ENCODE results near the gene MAN2A2.
"Not testable (repeated sequence)": the region's sequence is repeated elsewhere in the genome, so short reads cannot be mapped to it uniquely, and the experiment has no call there.

Gene MAN2A2

DNA sequence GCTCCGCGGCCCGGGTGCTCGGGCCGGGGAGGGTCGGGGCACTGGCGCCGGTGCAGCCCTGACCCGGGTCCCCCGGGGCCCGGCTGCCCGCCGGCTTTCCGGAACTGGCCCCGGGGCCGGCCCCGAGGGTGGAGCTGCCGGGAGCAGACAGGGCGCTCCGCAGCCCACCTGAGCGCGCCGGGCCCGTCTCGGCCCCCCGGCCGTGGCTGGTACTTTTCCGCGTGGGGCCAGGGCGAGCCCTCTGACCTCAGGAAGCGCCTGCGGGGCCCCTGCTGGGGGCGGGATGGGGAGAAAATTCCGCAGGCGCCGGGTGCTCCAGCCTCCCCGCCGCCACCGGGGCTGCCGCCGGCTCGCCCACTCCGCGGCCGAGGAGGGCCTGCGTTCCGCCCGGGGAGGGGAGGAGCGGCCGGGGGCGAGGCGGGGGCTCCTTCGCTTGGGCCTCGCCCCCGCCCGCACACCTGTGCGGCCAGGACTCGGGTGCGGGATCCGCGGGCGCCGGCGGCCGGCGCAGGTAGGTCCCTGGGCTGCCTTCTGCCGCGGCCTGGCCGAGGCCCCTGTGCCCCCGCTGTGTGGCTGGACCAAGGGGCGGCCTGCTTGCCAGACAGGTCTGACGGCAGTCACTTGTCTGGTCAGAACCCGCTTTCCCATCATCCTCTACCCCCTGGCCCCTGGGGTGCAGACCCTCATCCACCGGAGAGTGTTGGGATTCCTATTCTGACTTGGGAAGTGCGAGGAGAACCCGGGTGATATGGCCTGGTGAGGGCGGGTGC is 31.2 kb upstream of the MAN2A2 start:
- no peak for DNase-seq

DNA sequence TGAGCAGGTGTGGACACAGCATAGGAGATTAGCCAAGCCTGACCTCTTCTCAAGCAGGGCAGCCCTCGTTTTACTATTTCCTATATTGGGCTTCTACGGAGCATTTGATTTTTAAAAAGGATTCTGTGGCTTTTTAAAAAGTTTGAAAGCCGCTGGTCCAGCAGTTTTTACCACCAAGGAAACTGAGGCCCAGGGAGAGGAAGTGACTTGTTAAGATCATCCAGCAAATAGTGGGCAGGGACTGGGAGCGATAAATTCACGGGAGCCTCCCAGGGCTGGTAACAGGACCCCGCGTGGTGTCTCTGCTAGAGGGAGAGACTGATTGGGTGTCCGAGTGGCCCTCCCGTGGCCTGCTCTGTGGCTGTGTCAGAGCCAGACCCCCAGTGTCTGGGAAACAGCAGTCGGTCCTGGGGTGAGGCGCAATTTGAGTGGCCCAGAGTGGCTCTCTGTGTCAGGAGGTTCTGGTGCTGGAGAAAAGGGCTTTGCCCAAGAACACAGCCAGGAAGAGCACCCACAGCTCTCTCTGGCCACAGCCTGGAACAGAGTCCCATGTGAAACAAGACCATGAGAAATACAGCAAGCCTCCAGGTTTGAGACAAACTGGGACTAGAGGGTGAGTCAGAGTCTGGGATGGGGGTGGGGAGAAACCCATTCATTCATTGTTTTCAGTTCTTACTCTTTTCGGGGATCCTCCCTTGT is 30.5 kb upstream of the MAN2A2 start:
- no peak for DNase-seq

DNA sequence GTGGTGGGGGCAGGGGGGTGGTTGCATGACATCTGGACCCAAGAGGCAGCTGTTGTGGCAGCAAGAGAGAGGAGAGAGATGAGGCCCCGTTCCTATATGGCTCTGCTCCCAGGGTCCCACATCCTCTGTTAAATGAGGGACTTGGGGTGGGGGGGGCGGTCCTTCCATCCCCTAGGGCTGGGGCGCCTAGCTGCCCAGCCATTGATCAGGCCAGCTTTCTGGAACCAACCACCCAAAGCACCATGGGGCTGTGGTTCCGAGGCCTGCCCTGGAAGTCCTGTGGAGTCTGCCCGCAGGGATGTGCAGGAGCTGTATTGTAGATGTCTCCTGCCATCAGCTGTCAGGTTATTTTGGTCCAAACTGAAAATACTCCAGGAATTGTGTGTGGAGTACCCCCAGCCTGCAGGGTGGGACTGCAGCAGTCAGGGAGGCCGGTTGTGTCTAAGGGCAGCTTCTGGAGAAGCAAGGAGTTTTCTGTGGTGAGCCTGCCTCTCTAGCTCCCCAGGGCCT is 29.6 kb upstream of the MAN2A2 start:
- DNase-seq = no peak

DNA sequence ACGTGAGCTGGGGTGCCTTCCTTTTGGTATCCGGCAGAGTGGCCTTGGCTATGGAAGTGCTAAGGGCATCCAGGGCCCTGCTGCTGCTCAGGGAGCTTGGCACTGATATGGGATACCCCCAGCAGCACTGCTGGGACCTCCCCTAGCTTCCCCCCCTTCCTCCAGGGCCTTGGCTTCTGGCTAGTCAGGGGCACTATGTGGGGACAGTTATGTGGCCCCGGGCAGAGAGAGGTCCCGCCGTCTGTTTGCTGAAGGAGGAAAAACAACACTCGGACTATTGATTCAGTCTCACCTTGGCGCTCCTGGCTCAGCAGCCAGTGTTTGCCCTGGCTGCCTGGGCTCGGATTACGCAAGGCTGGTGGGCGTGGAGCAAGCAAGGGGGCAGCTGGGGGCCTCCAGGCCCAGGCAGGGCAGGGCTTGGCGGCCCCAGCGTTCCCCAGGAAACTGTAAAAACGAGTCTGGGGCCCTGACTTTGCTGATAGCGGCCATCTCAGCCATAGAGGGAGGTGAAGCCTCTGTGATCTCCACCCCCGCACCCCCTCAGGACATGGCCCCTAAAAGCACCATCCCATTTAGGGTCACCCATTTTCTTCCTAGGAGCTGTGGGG is 29.0 kb upstream of the MAN2A2 start:
- no peak for DNase-seq

DNA sequence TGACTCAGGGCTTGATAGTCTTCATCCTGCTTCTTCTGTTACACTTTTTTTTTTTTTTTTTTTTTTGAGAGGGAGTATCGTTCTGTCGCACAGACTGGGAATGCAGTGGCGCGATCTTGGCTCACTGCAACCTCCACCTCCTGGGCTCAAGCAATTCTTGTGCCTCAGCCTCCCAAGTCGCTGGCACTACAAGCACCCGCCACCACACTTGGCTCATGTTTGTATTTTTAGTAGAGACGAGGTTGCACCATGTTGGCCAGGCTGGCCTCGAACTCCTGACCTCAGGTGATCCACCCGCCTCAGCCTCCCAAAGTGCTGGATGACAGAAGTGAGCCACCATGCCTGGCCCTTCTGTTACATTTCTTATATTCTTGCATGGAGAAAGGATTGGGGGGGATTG is 28.1 kb upstream of the MAN2A2 start:
- DNase-seq = not testable (repeated sequence)

DNA sequence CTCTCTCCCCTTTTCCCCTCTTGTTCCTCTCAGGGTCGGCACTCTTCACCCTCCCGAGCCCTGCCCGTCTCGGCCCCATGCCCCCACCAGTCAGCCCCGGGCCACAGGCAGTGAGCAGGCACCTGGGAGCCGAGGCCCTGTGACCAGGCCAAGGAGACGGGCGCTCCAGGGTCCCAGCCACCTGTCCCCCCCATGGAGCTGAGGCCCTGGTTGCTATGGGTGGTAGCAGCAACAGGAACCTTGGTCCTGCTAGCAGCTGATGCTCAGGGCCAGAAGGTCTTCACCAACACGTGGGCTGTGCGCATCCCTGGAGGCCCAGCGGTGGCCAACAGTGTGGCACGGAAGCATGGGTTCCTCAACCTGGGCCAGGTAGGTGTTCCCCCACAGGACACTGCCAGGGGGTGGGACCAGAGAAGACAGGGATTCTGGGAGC is 27.5 kb upstream of the MAN2A2 start:
- no peak for DNase-seq

DNA sequence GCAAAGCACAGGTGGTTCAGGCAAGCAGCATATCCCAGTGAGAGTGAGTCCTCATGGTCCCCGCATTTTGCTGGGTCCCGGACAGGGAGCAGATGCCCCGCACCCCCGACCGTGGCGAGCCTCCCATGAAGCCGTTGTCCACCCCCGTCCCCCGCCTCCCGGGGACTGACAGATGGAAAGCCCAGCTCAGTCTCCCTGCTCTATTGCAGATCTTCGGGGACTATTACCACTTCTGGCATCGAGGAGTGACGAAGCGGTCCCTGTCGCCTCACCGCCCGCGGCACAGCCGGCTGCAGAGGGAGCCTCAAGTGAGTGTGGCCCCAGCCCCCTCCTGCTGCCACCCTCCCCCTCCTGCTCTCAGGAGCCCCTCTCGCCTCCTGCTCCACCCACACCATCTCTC is 27.1 kb upstream of the MAN2A2 start:
- no peak for DNase-seq

DNA sequence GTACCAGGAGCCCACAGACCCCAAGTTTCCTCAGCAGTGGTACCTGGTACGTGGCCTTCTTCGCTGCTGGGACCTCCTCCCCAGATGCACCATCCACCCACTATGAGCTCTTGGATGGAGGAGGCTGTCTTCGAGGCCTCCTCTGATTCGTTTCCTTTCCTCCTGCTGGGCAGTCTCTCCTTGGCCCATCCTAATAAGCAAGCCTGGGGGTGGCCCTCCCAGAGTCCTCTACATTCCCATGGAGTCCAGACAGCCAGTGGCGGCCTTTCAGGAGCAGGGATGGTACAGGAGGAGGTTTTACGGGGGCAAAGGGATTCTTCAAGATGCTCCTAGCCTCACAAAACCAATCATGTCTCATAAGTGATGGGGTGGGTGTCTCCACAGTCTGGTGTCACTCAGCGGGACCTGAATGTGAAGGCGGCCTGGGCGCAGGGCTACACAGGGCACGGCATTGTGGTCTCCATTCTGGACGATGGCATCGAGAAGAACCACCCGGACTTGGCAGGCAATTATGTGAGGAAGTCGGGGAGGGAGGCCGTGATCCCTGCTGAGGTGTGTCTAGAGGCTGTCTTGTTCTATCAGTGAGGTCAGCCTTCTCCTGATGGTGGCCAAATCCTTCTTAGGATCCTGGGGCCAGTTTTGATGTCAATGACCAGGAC is 26.5 kb upstream of the MAN2A2 start:
- DNase-seq = no peak

DNA sequence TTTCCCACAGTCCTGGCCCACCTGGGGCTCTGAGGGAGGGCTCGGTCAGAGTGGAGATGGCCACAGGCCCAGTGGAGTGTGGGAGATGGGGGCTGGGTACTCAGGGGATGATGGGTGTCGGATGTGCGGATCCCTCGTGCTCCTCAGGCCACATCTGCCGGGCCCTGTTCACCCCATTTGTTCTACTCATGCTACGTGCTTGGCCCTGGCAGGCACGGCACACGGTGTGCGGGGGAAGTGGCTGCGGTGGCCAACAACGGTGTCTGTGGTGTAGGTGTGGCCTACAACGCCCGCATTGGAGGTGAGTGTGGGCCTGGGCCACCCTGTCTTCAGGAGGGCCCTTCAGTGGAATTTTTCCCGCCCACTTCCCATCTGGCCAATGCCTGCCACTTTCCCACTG is 25.8 kb upstream of the MAN2A2 start:
- DNase-seq = no peak

DNA sequence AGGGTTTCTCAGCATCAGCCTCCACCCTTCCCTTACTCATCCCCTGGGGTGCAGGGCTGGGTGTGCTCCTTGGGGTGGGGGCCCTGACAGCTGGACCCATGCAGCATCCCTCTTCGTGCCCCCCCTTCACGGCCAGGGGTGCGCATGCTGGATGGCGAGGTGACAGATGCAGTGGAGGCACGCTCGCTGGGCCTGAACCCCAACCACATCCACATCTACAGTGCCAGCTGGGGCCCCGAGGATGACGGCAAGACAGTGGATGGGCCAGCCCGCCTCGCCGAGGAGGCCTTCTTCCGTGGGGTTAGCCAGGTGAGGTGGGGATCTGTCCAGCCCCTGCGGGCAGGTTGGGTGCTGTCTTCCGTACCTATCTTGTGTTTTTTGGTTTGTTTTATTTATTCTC is 25.1 kb upstream of the MAN2A2 start:
- DNase-seq = no peak

DNA sequence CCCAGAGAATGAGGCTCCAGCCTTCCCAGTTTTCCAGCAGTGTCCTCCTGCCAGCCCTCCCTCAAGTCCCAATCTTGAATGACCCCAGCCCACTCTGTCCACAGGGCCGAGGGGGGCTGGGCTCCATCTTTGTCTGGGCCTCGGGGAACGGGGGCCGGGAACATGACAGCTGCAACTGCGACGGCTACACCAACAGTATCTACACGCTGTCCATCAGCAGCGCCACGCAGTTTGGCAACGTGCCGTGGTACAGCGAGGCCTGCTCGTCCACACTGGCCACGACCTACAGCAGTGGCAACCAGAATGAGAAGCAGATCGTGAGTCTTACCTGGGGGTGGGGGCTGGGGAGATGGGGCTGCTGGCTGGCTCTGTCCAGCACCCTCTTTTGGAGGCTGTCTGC is 24.4 kb upstream of the MAN2A2 start:
- DNase-seq = no peak

DNA sequence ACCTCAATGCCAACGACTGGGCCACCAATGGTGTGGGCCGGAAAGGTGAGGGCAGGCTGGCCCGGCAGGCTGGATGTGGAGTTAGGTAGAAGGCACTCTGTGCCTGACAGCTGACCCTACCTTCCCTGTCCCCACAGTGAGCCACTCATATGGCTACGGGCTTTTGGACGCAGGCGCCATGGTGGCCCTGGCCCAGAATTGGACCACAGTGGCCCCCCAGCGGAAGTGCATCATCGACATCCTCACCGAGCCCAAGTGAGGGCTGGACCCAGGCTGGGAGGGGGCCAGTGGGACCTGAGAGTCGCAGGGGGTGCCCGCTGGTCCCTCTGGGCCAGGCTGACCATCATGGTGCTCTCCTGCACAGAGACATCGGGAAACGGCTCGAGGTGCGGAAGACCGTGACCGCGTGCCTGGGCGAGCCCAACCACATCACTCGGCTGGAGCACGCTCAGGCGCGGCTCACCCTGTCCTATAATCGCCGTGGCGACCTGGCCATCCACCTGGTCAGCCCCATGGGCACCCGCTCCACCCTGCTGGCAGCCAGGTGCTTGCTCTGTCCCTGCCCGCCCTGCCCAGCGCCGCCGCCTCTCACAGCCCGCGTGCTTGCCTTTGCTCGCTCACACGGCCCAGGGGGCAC is 23.3 kb upstream of the MAN2A2 start:
- no peak for DNase-seq

DNA sequence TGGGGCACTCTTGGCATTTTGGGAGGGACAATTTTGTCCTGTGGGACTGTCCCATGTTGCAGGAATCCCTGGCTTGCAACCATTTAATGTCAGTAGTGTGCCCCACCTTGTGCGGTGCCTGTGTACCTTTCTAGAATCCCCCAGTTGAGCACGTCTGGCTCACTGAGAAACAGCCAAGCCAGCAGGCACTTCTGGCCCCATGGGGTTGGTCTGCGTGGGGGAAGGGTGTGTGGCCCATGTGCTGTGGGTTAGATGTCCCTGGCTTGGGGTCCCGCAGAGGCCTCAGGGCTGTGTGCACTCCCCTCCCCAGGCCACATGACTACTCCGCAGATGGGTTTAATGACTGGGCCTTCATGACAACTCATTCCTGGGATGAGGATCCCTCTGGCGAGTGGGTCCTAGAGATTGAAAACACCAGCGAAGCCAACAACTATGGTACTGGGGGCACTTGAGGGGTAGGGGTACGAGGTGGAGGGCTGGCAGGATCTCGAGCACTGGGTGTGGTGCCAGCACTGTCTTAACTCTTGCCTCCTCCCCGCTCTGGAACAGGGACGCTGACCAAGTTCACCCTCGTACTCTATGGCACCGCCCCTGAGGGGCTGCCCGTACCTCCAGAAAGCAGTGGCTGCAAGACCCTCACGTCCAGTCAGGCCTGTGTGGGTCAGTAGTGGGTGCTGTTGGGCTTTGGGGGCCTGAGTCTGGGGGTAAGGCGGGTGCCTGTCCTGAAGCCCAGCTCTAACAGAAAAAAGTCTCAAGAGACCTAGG is 22.5 kb upstream of the MAN2A2 start:
- no peak for DNase-seq

DNA sequence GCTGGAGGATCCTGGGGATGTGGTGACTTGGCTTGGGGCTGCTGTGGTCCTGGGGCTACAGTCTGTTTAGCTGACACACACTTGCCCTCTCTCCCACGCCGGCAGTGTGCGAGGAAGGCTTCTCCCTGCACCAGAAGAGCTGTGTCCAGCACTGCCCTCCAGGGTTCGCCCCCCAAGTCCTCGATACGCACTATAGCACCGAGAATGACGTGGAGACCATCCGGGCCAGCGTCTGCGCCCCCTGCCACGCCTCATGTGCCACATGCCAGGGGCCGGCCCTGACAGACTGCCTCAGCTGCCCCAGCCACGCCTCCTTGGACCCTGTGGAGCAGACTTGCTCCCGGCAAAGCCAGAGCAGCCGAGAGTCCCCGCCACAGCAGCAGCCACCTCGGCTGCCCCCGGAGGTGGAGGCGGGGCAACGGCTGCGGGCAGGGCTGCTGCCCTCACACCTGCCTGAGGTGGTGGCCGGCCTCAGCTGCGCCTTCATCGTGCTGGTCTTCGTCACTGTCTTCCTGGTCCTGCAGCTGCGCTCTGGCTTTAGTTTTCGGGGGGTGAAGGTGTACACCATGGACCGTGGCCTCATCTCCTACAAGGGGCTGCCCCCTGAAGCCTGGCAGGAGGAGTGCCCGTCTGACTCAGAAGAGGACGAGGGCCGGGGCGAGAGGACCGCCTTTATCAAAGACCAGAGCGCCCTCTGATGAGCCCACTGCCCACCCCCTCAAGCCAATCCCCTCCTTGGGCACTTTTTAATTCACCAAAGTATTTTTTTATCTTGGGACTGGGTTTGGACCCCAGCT is 21.7 kb upstream of the MAN2A2 start:
- no peak for DNase-seq

DNA sequence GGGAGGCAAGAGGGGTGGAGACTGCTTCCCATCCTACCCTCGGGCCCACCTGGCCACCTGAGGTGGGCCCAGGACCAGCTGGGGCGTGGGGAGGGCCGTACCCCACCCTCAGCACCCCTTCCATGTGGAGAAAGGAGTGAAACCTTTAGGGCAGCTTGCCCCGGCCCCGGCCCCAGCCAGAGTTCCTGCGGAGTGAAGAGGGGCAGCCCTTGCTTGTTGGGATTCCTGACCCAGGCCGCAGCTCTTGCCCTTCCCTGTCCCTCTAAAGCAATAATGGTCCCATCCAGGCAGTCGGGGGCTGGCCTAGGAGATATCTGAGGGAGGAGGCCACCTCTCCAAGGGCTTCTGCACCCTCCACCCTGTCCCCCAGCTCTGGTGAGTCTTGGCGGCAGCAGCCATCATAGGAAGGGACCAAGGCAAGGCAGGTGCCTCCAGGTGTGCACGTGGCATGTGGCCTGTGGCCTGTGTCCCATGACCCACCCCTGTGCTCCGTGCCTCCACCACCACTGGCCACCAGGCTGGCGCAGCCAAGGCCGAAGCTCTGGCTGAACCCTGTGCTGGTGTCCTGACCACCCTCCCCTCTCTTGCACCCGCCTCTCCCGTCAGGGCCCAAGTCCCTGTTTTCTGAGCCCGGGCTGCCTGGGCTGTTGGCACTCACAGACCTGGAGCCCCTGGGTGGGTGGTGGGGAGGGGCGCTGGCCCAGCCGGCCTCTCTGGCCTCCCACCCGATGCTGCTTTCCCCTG is 21.0 kb upstream of the MAN2A2 start:
- DNase-seq = no peak

DNA sequence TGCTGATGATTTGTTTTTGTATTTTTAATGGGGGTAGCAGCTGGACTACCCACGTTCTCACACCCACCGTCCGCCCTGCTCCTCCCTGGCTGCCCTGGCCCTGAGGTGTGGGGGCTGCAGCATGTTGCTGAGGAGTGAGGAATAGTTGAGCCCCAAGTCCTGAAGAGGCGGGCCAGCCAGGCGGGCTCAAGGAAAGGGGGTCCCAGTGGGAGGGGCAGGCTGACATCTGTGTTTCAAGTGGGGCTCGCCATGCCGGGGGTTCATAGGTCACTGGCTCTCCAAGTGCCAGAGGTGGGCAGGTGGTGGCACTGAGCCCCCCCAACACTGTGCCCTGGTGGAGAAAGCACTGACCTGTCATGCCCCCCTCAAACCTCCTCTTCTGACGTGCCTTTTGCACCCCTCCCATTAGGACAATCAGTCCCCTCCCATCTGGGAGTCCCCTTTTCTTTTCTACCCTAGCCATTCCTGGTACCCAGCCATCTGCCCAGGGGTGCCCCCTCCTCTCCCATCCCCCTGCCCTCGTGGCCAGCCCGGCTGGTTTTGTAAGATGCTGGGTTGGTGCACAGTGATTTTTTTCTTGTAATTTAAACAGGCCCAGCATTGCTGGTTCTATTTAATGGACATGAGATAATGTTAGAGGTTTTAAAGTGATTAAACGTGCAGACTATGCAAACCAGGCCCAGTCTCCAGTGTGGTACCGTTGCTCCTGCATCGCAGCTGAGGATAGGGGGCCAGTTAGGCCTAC is 20.1 kb upstream of the MAN2A2 start:
- DNase-seq = no peak

DNA sequence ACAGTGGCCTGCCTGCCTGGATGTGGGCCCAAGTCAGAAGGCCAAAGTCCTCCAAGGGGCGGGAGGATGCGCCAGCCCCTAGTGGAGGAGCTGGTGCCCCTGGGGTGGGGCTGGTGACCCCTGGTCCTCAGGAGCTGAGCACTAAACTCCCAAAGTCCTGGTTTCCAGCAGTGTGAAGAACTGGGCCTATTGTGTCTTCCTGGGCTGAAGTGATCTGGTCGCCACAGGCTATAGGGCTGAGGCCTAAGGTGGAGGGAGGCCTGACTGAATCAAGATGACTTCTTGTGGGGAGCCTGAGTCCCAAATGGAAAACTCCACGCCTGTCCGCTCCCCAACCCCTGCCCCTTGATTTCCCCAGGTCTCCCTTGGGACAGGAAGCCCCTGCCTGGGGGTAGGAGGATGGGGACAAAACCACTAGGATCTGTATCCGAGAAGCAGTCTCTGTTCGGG is 19.6 kb upstream of the MAN2A2 start:
- DNase-seq = no peak

DNA sequence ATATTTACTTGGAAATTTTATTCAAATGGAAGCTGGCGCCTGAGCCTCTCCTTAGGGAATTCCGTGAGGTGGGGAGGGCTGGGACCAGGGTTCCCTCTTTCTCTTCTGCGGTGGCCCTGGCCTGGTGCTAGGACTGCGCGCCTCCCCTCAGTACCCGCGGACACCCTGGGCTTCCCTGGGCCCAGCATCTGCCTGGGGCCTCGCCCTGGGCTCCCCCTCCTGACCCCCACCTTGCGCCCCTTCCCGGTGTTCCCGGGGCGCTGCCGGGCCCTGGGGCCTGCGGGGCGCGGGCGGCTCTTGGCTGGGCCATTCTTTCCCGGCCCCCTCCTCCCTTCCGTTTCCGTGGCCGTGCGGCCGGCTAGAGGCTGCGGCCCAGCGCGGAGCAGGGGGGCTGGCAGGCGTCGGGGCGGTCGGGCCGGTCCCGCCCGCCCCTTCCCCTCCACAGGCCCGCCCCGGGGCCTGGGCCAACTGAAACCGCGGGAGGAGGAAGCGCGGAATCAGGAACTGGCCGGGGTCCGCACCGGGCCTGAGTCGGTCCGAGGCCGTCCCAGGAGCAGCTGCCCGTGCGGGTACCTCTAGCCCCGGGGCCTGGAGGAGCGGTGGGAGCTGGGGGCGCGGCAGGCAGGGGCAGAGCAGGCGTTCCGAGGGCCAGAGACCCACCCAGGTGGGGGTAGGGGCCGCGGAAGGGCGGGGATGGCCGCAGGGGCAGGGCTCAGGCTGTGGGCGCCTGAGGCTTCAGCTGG is 19.0 kb upstream of the MAN2A2 start, which contains the start of gene FES:
TSS of gene FES (plus strand) at position 529 of the 743 bp plus-strand sequence. CDS start 542 bp downstream, outside the sequence.
- DNase-seq = no peak

All from NCI-H446 (cell line).